H9 (cell line): ENCODE results near the gene RANBP17. TPM values are rescaled to one million over a fixed set of nuclear protein-coding genes. Genes with fewer than 3 reads are reported as not detected.

Experiments used
- DNase-seq: peaks from one replicate; pipeline ENCODE4 v3.0.0-alpha.2; 2017
- H2AFZ ChIP-seq: one replicate; pipeline ENCODE4 v1.6.1; 2013; ENCODE audit warnings: mild to moderate bottlenecking, low read length, control low read depth, moderate library complexity
- H2AK5ac ChIP-seq: 2 replicates; pipeline ENCODE4 v1.6.1; 2013; ENCODE audit warnings: low read length, control low read depth, mixed read lengths; ENCODE audit not compliant: insufficient read length
- H2BK120ac ChIP-seq: one replicate; pipeline ENCODE4 v1.6.1; 2013; ENCODE audit warnings: low read depth, mild to moderate bottlenecking, low read length, control low read depth, inconsistent platforms; ENCODE audit not compliant: poor library complexity, severe bottlenecking
- H2BK12ac ChIP-seq: 2 replicates; pipeline ENCODE4 v1.6.1; 2013; ENCODE audit warnings: low read length, control low read depth, mixed read lengths, low read depth; ENCODE audit not compliant: insufficient read length
- H2BK15ac ChIP-seq: 2 replicates; pipeline ENCODE4 v1.6.1; 2013; ENCODE audit warnings: low read depth, low read length, control low read depth
- H2BK20ac ChIP-seq: one replicate; pipeline ENCODE4 v1.6.1; 2013; ENCODE audit warnings: low read depth, mild to moderate bottlenecking, low read length, control low read depth, inconsistent platforms; ENCODE audit not compliant: poor library complexity, severe bottlenecking
- H2BK5ac ChIP-seq: 2 replicates; pipeline ENCODE4 v1.6.1; 2013; ENCODE audit warnings: low read length, control low read depth, mixed read lengths; ENCODE audit not compliant: insufficient read length
- H3K14ac ChIP-seq: 2 replicates; pipeline ENCODE4 v1.6.1; 2013; ENCODE audit warnings: low read length, control low read depth; ENCODE audit not compliant: insufficient read depth
- H3K18ac ChIP-seq: 2 replicates; pipeline ENCODE4 v1.6.1; 2013; ENCODE audit warnings: low read depth, mild to moderate bottlenecking, mixed read lengths, low read length, control low read depth; ENCODE audit not compliant: insufficient read length
- H3K23ac ChIP-seq: 2 replicates; pipeline ENCODE4 v1.6.1; 2013; ENCODE audit warnings: low read length, control low read depth, mixed read lengths, low read depth; ENCODE audit not compliant: insufficient read length
- H3K23me2 ChIP-seq: 2 replicates; pipeline ENCODE4 v1.6.1; 2013; ENCODE audit warnings: low read depth, mild to moderate bottlenecking, mixed read lengths, low read length, control low read depth; ENCODE audit not compliant: insufficient read length, poor library complexity, severe bottlenecking
- H3K27ac ChIP-seq: 2 replicates; pipeline ENCODE4 v1.5.1; 2013; ENCODE audit warnings: low read length, control low read depth, mixed read lengths, low read depth; ENCODE audit not compliant: insufficient read length
- H3K27me3 ChIP-seq: 2 replicates; pipeline ENCODE4 v1.6.1; 2013; ENCODE audit warnings: low read length, control low read depth, inconsistent platforms; ENCODE audit not compliant: insufficient read depth
- H3K4ac ChIP-seq: 2 replicates; pipeline ENCODE4 v1.6.1; 2013; ENCODE audit warnings: low read depth, mild to moderate bottlenecking, control low read depth, inconsistent platforms, low read length, moderate library complexity
- H3K4me1 ChIP-seq: 2 replicates; pipeline ENCODE4 v1.6.1; 2013; ENCODE audit warnings: low read length, control low read depth, inconsistent platforms; ENCODE audit not compliant: insufficient read depth
- H3K4me2 ChIP-seq: 2 replicates; pipeline ENCODE4 v1.6.1; 2013; ENCODE audit warnings: low read length, control low read depth, mixed read lengths; ENCODE audit not compliant: insufficient read length, insufficient read depth
- H3K56ac ChIP-seq: 2 replicates; pipeline ENCODE4 v1.6.1; 2013; ENCODE audit warnings: low read depth, mild to moderate bottlenecking, mixed read lengths, low read length, control low read depth; ENCODE audit not compliant: insufficient read length
- H3K79me1 ChIP-seq: 2 replicates; pipeline ENCODE4 v1.6.1; 2013; ENCODE audit warnings: low read depth, mild to moderate bottlenecking, moderate library complexity, low read length, control low read depth, inconsistent platforms; ENCODE audit not compliant: insufficient read depth, poor library complexity, severe bottlenecking
- H3K79me2 ChIP-seq: 2 replicates; pipeline ENCODE4 v1.6.1; 2013; ENCODE audit warnings: low read length, control low read depth, inconsistent platforms; ENCODE audit not compliant: insufficient read depth
- H3K9ac ChIP-seq: 2 replicates; pipeline ENCODE4 v1.6.1; 2013; ENCODE audit warnings: low read length, control low read depth, mixed read lengths; ENCODE audit not compliant: insufficient read length; ENCODE audit errors: extremely low read depth
- H3K9me3 ChIP-seq: one replicate; pipeline ENCODE4 v1.6.1; 2013; ENCODE audit warnings: low read depth, low read length, inconsistent platforms; ENCODE audit not compliant: control insufficient read depth
- H3T11ph ChIP-seq: one replicate; pipeline ENCODE4 v1.6.1; 2013; ENCODE audit warnings: mild to moderate bottlenecking, low read length, control low read depth, inconsistent platforms
- H4K20me1 ChIP-seq: one replicate; pipeline ENCODE4 v1.6.1; 2013; ENCODE audit not compliant: control insufficient read depth, insufficient read length, insufficient read depth
- H4K5ac ChIP-seq: 2 replicates; pipeline ENCODE4 v1.6.1; 2013; ENCODE audit warnings: low read depth, mild to moderate bottlenecking, mixed read lengths, low read length, control low read depth; ENCODE audit not compliant: insufficient read length
- H4K8ac ChIP-seq: replicated peaks from 2 replicates; pipeline ENCODE4 v1.6.1; 2013; ENCODE audit warnings: low read length, control low read depth, mixed read lengths, low read depth; ENCODE audit not compliant: insufficient read length
- H4K91ac ChIP-seq: 2 replicates; pipeline ENCODE4 v1.6.1; 2013; ENCODE audit warnings: low read depth, mild to moderate bottlenecking, moderate library complexity, mixed read lengths, low read length, control low read depth; ENCODE audit not compliant: insufficient read length
- H3K27ac Mint-ChIP-seq, 3 experiments: 2 replicates in 2 of 3; 3 replicates in 1 of 3; pipeline ENCODE4 v1.8.0; 2020 to 2021; ENCODE audit warnings: mixed read lengths in 3 of 3, mild to moderate bottlenecking in 1 of 3, moderate library complexity in 1 of 3
- H3K27me3 Mint-ChIP-seq: 2 replicates; pipeline ENCODE4 v1.8.0; 2021; ENCODE audit warnings: low read depth, mild to moderate bottlenecking, moderate library complexity, mixed read lengths
- H3K36me3 Mint-ChIP-seq, 3 experiments: 2 replicates in 2 of 3; 3 replicates in 1 of 3; pipeline ENCODE4 v1.8.0; 2020 to 2021; ENCODE audit warnings: low read depth in 3 of 3, mixed read lengths in 3 of 3; ENCODE audit not compliant: insufficient read depth in 1 of 3
- H3K4me1 Mint-ChIP-seq, 2 experiments: 2 replicates each; pipeline ENCODE4 v1.8.0; 2020; ENCODE audit warnings: mixed read lengths in 2 of 2
- H3K4me3 Mint-ChIP-seq, 2 experiments: 2 replicates in 1 of 2; 3 replicates in 1 of 2; pipeline ENCODE4 v1.8.0; 2020 to 2021; ENCODE audit warnings: mild to moderate bottlenecking in 2 of 2, mixed read lengths in 2 of 2, moderate library complexity in 1 of 2
- H3K9me3 Mint-ChIP-seq, 2 experiments: 2 replicates in 1 of 2; 3 replicates in 1 of 2; pipeline ENCODE4 v1.8.0; 2020; ENCODE audit warnings: mild to moderate bottlenecking in 2 of 2, mixed read lengths in 2 of 2, moderate library complexity in 1 of 2
- WGBS: extraction: QIAGEN DNeasy Blood & Tissue Kit; methylation state at CpG from one replicate; pipeline ENCODE4 v1.1.7; 2013; ENCODE audit warnings: missing lambda C conversion rate, low lambda C conversion rate, mixed read lengths; ENCODE audit not compliant: insufficient read length; ENCODE audit errors: extremely low coverage; 5-methylcytosine and 5-hydroxymethylcytosine counted together
- total RNA-seq: library from RNA; stranded (reverse); gene quantifications from 2 replicates; pipeline ENCODE4 v1.2.1, GENCODE V29; 2021
- TF ChIP-seq, protein P1 (sequence below): fragments of 200-600 bp; sonication (generic); conservative IDR thresholded peaks from 3 replicates; pipeline ENCODE4 v1.8.0; 2021; ENCODE audit warnings: antibody characterized with exemption, mild to moderate bottlenecking

The RANBP17 gene
- total RNA-seq, 1 experiment from 2014 or later: 16.5 TPM

DNA sequence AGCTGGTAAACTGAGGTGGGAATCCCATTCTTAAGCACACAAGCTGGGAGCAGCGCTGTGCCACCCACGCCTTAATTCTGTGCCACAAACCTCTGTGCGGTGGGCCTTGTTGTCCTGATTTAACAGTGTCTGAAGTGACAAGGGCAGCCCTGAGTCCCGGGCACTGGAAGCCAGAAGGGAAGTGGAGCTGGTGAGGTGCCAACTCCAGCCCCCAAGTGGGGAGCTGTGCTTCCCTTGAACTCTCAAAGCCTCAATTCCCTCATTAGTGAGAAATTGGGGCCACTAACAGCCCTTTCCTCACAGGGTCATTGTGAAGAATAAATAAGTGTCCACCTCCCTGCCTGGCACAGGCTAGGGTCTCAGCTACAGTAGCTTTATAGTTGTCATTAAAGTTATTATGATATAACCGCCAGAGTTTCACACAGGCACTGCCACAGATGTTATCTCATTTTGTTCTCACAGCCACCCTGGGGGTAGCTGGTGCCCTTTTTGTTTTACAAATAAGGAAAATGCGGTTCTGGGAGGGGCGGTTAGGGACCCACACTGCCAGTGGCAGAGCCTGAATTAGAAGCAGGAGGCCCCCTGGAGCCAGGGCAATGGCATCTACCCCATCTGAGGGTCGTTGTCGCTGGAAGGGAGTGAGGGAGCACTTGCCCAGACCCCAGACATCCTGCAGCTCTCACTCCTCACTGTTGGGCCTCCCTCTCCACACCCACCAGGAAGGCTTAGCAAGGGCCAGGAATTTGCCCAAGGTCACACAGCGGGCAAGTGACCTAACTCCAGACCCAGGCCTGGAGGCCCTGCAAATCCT, 445.2 kb downstream of the RANBP17 start:
- Histone ChIP-seq H3K79me1 (no peaks in the 10 kb centered on the region), H3K14ac (no peak overlapping the region), H3T11ph (no peak overlapping the region), H3K9me3 (no peaks in the 10 kb centered on the region), H3K4me2 (no peak overlapping the region), H2BK5ac (no peak overlapping the region), H2AFZ (no peak overlapping the region), H4K8ac (no peak overlapping the region), H3K27ac (no peak overlapping the region), H2BK12ac (no peak overlapping the region), H4K5ac (no peak overlapping the region), H2BK20ac (no peak overlapping the region), H4K91ac (no peak overlapping the region), H3K4ac (no peak overlapping the region), H2BK15ac (no peak overlapping the region), H3K18ac (no peak overlapping the region), H3K23me2 (peaks cover 4% of the 10 kb centered on the region), H2AK5ac (no peak overlapping the region), H3K27me3 (peaks cover 87% of the 10 kb centered on the region), H3K4me1 (no peaks in the 10 kb centered on the region), H3K23ac (no peak overlapping the region), H4K20me1 (no peaks in the 10 kb centered on the region), H3K56ac (no peak overlapping the region), H3K79me2 (no peaks in the 10 kb centered on the region), H2BK120ac (no peak overlapping the region), H3K9ac (no peak overlapping the region)
- Mint-ChIP-seq H3K4me3 (peak overlapping the region in 1 of 2 experiments; percentile 47; a peak in 1 of 5 replicates), H3K36me3 (0 out of 7 replicates have a peak, but pooled peaks cover 0 to 1% (median 0%) of the 10 kb centered on the region in 3 experiments), H3K9me3 (peaks cover 3 to 5% of the 10 kb centered on the region in 2 experiments; a peak in 2 of 5 replicates), H3K27ac (no peak overlapping the region), H3K4me1 (peaks cover 10 to 30% of the 10 kb centered on the region in 2 experiments), H3K27me3 (peaks cover 98% of the 10 kb centered on the region)
- peak; percentile 70 for DNase-seq
- no CpG with 5 or more reads among the region's 10 CpGs for WGBS
- TF ChIP-seq, protein P1, sequence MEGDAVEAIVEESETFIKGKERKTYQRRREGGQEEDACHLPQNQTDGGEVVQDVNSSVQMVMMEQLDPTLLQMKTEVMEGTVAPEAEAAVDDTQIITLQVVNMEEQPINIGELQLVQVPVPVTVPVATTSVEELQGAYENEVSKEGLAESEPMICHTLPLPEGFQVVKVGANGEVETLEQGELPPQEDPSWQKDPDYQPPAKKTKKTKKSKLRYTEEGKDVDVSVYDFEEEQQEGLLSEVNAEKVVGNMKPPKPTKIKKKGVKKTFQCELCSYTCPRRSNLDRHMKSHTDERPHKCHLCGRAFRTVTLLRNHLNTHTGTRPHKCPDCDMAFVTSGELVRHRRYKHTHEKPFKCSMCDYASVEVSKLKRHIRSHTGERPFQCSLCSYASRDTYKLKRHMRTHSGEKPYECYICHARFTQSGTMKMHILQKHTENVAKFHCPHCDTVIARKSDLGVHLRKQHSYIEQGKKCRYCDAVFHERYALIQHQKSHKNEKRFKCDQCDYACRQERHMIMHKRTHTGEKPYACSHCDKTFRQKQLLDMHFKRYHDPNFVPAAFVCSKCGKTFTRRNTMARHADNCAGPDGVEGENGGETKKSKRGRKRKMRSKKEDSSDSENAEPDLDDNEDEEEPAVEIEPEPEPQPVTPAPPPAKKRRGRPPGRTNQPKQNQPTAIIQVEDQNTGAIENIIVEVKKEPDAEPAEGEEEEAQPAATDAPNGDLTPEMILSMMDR: no peak
